Keratinocyte (primary cell): Measurements from ENCODE around the gene ANKRD55. TPM values are rescaled to one million over a fixed set of nuclear protein-coding genes. Genes with fewer than 3 reads are reported as not detected.

Experiments used
- DNase-seq: peaks from one replicate; pipeline ENCODE4 v3.0.0-alpha.2; 2011; ENCODE audit warnings: low read depth, missing footprints, low spot score
- FAIRE-seq: peaks from 2 replicates; lab custom pipeline; 2011; peaks lifted over from hg19 to GRCh38; lab: Jason Lieb, UNC
- H2AFZ ChIP-seq: 2 replicates; pipeline ENCODE4 v1.6.0; 2012; ENCODE audit warnings: low read length, control low read depth, inconsistent platforms; ENCODE audit not compliant: control insufficient read depth
- H3K27ac ChIP-seq: 2 replicates; pipeline ENCODE4 v1.5.1; 2011; ENCODE audit warnings: low read length; ENCODE audit not compliant: control insufficient read depth, insufficient read depth
- H3K27me3 ChIP-seq: 3 replicates; pipeline ENCODE4 v1.6.0; 2011; ENCODE audit warnings: low read length; ENCODE audit not compliant: control insufficient read depth, insufficient read depth; ENCODE audit errors: extremely low read depth
- H3K36me3 ChIP-seq, 2 experiments: 2 replicates in 1 of 2; 3 replicates in 1 of 2; pipeline ENCODE4 v1.5.1; 2011; ENCODE audit warnings: low read length in 2 of 2, mild to moderate bottlenecking in 1 of 2; ENCODE audit not compliant: control insufficient read depth in 2 of 2, insufficient read depth in 2 of 2; ENCODE audit errors: extremely low read depth in 1 of 2
- H3K4me1 ChIP-seq: 3 replicates; pipeline ENCODE4 v1.5.1; 2011; ENCODE audit warnings: low read length; ENCODE audit not compliant: control insufficient read depth, insufficient read depth; ENCODE audit errors: extremely low read depth
- H3K4me2 ChIP-seq: 3 replicates; pipeline ENCODE4 v1.6.0; 2011; ENCODE audit warnings: low read depth, low read length; ENCODE audit not compliant: control insufficient read depth, insufficient read depth; ENCODE audit errors: extremely low read depth
- H3K4me3 ChIP-seq, 3 experiments: fragments of 200-600 bp in 1 of 3; sonication (generic) in 1 of 3; 2 replicates in 2 of 3; 3 replicates in 1 of 3; pipeline ENCODE4 v1.5.1; 2011 to 2016; ENCODE audit warnings: low read length in 3 of 3, mild to moderate bottlenecking in 3 of 3, control low read depth in 2 of 3, inconsistent platforms in 1 of 3, low read depth in 1 of 3, mixed read lengths in 1 of 3, mixed run types in 1 of 3, moderate library complexity in 1 of 3; ENCODE audit not compliant: control insufficient read depth in 2 of 3, insufficient read depth in 2 of 3; ENCODE audit errors: extremely low read depth in 1 of 3
- H3K79me2 ChIP-seq: 2 replicates; pipeline ENCODE4 v1.6.0; 2012; ENCODE audit warnings: low read length; ENCODE audit not compliant: control insufficient read depth, insufficient read depth
- H3K9ac ChIP-seq: 3 replicates; pipeline ENCODE4 v1.6.0; 2011; ENCODE audit warnings: low read length; ENCODE audit not compliant: control insufficient read depth, insufficient read depth; ENCODE audit errors: extremely low read depth
- H3K9me1 ChIP-seq: 3 replicates; pipeline ENCODE4 v1.6.0; 2011; ENCODE audit warnings: low read length; ENCODE audit not compliant: control insufficient read depth, insufficient read depth; ENCODE audit errors: extremely low read depth
- H3K9me3 ChIP-seq: 2 replicates; pipeline ENCODE4 v1.5.1; 2012; ENCODE audit warnings: low read depth, low read length; ENCODE audit not compliant: control insufficient read depth
- H4K20me1 ChIP-seq: 3 replicates; pipeline ENCODE4 v1.6.0; 2011; ENCODE audit warnings: low read length; ENCODE audit not compliant: control insufficient read depth, insufficient read depth; ENCODE audit errors: extremely low read depth
- EZH2 ChIP-seq: IDR thresholded peaks from one replicate; pipeline ENCODE4 v1.6.1; 2012; ENCODE audit warnings: inconsistent platforms, mild to moderate bottlenecking, low read length, moderate library complexity
- dilution Hi-C: fragments of 300-500 bp; cut with MboI; formaldehyde crosslinking; loops from one replicate; pipeline ENCODE4 v1.7.0; 2020; ENCODE audit warnings: low sequenced_read_pairs; ENCODE audit not compliant: extremely low pct_ligation_motif_present
- polyA plus RNA-seq, 5 experiments: library from polyadenylated mRNA; depleted of rRNA in 3 of 5; stranded (reverse) in 3 of 5; stranded (forward) in 1 of 5; unstranded in 1 of 5; fragments of >200 nt; gene quantifications; 1 replicate in 1 of 5; 2 replicates in 3 of 5; 3 replicates in 1 of 5; pipeline versions ENCODE4 v1.2.1 to v1.2.3, GENCODE V29; 2011 to 2012; ENCODE audit warnings: missing spikeins in 2 of 5, low read depth in 1 of 5, low replicate concordance in 1 of 5
- TF ChIP-seq, protein P1 (sequence below), 3 experiments: IDR thresholded peaks in 1 of 3; conservative IDR thresholded peaks in 1 of 3; optimal IDR thresholded peaks in 1 of 3; 2 replicates in 2 of 3; 3 replicates in 1 of 3; pipeline versions ENCODE3 to v1.5.1; 2011; ENCODE audit warnings: low read length in 3 of 3, mild to moderate bottlenecking in 3 of 3, moderate library complexity in 2 of 3, control low read depth in 1 of 3, inconsistent platforms in 1 of 3; ENCODE audit not compliant: insufficient read depth in 2 of 3; ENCODE audit errors: extremely low read depth in 1 of 3

The ANKRD55 gene
- polyA plus RNA-seq, 1 donor (not counting 4 experiments of a cell fraction or from before 2014, with no cell fraction given): not detected

DNA sequence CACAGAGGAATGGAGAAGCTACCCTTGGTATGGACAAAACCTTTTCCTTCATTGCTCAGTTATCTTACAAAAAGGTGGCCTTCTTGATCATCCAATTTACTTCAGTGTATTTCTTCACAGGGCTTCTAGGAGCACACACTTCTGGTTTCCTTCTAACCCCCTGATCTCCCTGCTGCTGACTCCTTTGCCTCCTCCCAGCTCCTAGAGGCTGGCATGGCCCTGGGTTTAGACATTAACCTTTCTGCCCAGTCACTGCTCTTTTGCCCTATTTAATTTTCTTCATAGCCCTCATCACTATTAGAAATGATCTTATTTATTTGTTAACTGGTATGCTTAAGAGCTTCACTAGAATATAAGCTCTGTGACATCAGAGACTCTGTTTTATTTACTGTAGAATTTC, 63.2 kb downstream of the ANKRD55 start:
- Histone ChIP-seq H3K4me3 (no peak overlapping the region), H3K79me2 (no peaks in the 10 kb centered on the region), H3K4me2 (no peak overlapping the region), H3K9me1 (no peaks in the 10 kb centered on the region), H4K20me1 (no peaks in the 10 kb centered on the region), H3K4me1 (no peaks in the 10 kb centered on the region), H3K9ac (no peak overlapping the region), H3K27ac (no peak overlapping the region), H3K9me3 (no peaks in the 10 kb centered on the region), H3K27me3 (no peaks in the 10 kb centered on the region), H2AFZ (no peak overlapping the region), H3K36me3 (no peaks in the 10 kb centered on the region)
- no peak for DNase-seq
- no peak for TF ChIP-seq EZH2
- TF ChIP-seq, protein P1, sequence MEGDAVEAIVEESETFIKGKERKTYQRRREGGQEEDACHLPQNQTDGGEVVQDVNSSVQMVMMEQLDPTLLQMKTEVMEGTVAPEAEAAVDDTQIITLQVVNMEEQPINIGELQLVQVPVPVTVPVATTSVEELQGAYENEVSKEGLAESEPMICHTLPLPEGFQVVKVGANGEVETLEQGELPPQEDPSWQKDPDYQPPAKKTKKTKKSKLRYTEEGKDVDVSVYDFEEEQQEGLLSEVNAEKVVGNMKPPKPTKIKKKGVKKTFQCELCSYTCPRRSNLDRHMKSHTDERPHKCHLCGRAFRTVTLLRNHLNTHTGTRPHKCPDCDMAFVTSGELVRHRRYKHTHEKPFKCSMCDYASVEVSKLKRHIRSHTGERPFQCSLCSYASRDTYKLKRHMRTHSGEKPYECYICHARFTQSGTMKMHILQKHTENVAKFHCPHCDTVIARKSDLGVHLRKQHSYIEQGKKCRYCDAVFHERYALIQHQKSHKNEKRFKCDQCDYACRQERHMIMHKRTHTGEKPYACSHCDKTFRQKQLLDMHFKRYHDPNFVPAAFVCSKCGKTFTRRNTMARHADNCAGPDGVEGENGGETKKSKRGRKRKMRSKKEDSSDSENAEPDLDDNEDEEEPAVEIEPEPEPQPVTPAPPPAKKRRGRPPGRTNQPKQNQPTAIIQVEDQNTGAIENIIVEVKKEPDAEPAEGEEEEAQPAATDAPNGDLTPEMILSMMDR (optimal IDR thresholded peaks at IDR 0.05 in 1 of 3, IDR thresholded peaks at IDR 0.05 in 1 of 3, conservative IDR thresholded peaks at IDR 0.05 in 1 of 3; ENCODE audit: extremely low read depth in 1 of 3, insufficient read depth in 2 of 3, low read length in 3 of 3): no peak
- dilution Hi-C loops: no loop called here
- FAIRE-seq: no peak

DNA sequence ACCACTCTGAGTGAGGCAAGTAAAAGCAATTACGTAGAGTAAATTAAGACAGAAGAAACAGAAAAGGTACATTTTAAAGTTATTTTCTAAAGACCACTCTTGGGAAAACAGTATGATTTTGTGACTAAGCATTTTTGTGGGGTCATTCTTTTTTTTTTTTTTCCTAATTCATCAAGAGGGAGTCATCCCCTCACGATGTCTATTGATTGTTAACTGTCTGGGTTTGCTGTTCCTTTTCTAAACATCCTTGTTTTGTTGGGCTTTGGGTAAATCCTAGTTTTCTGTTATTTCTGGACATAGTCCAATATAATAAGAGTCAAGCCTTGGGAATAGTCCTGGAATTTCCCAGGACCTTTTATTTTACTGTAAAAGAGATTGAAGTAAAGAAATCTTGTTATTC, 63.8 kb downstream of the ANKRD55 start:
- FAIRE-seq (no peak), DNase-seq (no peak)
- dilution Hi-C loops: no loop called here
- Histone ChIP-seq H3K27me3 (no peaks in the 10 kb centered on the region), H3K4me2 (no peak overlapping the region), H3K4me1 (no peaks in the 10 kb centered on the region), H3K9ac (no peak overlapping the region), H3K4me3 (no peak overlapping the region), H3K27ac (no peak overlapping the region), H2AFZ (no peak overlapping the region), H3K36me3 (no peaks in the 10 kb centered on the region), H3K9me1 (no peaks in the 10 kb centered on the region), H3K79me2 (no peaks in the 10 kb centered on the region), H3K9me3 (no peaks in the 10 kb centered on the region), H4K20me1 (no peaks in the 10 kb centered on the region)
- TF ChIP-seq, protein P1 (optimal IDR thresholded peaks at IDR 0.05 in 1 of 3, IDR thresholded peaks at IDR 0.05 in 1 of 3, conservative IDR thresholded peaks at IDR 0.05 in 1 of 3; ENCODE audit: extremely low read depth in 1 of 3, insufficient read depth in 2 of 3, low read length in 3 of 3): no peak
- TF ChIP-seq EZH2: no peak
